ENCODE data around the gene KCNN3.

The KCNN3 gene

GRCh38 chr1:154842635-154843034, 27.4 kb downstream of the KCNN3 start:
- no peak for DNase-seq (ENCODE audit: low read depth, low spot score)

GRCh38 chr1:154841384-154841783, 28.7 kb downstream of the KCNN3 start:
- no peak for DNase-seq (ENCODE audit: low read depth, low spot score)

GRCh38 chr1:154840269-154841176, 29.6 kb downstream of the KCNN3 start:
- no peak for DNase-seq (ENCODE audit: low read depth, low spot score)

DNA sequence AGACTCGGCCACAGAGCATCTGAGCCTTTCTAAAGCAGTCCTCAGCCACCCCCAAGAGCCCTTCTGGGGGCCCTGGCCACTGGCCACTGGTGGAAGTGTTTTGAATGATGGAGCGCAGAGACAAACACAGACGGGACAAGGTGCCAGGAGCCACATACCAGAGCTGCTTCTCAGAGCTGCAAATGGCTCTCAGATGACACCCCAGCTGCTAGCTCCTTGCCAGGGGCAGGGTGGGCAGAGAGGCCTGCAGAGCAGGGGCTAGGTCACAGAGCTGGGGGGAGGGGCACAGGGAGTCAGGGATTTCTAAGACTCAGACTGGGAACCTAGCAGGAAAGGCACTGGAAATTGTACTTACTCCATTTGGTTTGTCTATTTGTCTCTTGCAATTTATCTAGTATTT, 30.4 kb downstream of the KCNN3 start:
- DNase-seq (ENCODE audit: low read depth, low spot score), result no peak

DNA sequence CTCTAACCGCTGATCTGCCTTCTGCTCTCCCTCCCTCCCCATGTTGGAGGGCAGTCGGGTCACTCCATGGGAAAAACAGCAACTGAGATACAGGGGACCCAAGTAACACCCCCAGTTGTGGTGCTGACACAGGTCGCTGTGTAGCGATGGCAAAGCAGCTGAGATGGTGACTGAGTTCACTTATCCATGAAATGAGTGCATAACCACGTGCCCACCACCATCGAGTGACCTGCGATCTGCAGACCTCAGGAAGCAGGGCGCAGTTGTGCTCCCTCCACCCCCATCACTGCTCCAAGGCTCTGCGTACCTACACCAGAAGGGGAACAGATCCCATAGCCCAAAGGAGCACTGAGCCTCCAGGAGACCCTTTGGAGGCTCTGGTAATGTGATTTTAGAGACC, 31.1 kb downstream of the KCNN3 start:
- no peak for DNase-seq (ENCODE audit: low read depth, low spot score)

- no peak for DNase-seq (ENCODE audit: low read depth, low spot score)
Measured at GRCh38 chr1:154838461-154838860, 31.6 kb downstream of the KCNN3 start.

- no peak for DNase-seq (ENCODE audit: low read depth, low spot score)
Measured at GRCh38 chr1:154837672-154838171, 32.4 kb downstream of the KCNN3 start.

GRCh38 chr1:154837034-154837671, 32.9 kb downstream of the KCNN3 start:
- DNase-seq (ENCODE audit: low read depth, low spot score), result no peak

DNA sequence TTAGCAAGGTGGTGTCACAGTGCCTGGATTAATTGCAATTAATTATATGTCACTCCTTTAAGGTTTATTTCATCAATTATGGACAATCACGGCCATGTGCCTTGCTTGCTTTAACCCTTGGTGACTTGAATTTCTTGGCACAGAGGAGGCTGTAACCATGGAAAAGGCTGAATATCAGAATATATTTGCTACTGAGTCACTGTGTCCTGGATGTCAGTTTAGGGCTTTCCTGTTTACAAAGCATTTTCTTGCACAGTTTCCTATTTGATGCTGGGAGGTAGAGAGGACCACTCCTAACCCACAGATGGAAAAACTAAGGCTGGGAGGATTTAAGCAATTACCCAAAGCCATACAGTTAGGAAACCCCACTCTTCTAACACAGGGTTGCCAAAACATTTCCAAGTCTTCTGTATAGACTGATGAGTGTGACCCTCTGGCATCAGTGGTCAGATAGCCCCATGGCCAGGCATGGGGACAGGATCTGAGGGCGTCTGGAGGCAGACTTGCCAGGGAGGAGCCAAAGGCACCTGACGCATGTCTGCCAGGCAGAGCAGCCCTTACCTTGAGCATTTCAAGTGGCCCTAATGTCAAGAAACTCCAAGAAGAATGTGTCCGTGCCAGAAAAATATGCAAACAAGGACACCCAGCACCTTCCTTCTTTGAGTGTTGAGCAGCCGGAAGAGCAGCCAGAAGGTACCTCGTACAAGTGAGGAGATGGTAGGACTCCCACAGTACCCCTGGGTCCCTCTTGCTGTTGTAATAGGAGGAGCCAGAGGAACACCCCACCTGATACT, 34.4 kb downstream of the KCNN3 start:
- no peak for DNase-seq (ENCODE audit: low read depth, low spot score)

DNA sequence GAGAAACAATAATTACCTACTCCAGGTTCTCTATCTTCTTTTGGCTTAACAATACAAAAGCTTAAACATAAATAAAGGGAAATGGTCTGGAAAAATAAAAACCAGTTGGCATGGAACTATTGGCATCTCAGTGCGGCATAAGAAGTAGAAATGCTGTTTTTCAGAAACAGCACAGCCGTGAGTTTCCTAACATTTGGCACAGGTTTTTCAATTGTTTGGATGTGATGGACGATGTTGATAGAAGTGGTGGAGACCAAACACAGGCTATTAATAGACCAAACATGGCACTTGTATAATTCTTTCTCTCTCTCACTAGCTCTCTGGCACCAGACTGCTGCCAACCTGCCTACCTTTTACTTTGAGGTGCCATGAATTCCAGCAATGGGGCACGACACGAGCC, 36.2 kb downstream of the KCNN3 start:
- no peak for DNase-seq (ENCODE audit: low read depth, low spot score)

GRCh38 chr1:154833209-154833608, 36.9 kb downstream of the KCNN3 start:
- DNase-seq (ENCODE audit: low read depth, low spot score), result no peak

- no peak for DNase-seq (ENCODE audit: low read depth, low spot score)
Measured at GRCh38 chr1:154832384-154832783, 37.7 kb downstream of the KCNN3 start.

DNA sequence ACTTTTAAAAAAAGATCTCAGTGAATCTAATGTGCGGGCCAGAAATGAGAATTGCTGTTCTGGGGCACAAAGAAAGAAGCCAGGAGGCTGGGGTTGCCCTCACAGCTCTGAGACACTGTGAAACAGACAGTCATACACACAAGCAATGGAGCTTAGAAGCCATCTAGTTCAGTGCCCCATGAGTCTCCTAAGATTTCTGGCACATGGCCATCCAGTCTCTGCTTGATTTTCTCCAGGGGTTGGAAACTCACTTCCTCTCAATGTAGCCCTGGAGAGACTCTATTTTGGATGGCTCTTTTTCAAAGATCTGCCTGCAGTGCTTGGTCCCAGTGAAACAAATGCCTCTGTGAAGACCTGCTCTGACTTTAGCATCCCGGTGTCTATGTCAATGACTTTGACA, 38.6 kb downstream of the KCNN3 start:
- no peak for DNase-seq (ENCODE audit: low read depth, low spot score)

- DNase-seq (ENCODE audit: low read depth, low spot score), result no peak
Measured at GRCh38 chr1:154829062-154829461, 41.0 kb downstream of the KCNN3 start.

GRCh38 chr1:154824179-154825000, 45.7 kb downstream of the KCNN3 start:
- no peak for DNase-seq (ENCODE audit: low read depth, low spot score)

- no peak for DNase-seq (ENCODE audit: low read depth, low spot score)
Measured at GRCh38 chr1:154822717-154823116, 47.4 kb downstream of the KCNN3 start.

DNA sequence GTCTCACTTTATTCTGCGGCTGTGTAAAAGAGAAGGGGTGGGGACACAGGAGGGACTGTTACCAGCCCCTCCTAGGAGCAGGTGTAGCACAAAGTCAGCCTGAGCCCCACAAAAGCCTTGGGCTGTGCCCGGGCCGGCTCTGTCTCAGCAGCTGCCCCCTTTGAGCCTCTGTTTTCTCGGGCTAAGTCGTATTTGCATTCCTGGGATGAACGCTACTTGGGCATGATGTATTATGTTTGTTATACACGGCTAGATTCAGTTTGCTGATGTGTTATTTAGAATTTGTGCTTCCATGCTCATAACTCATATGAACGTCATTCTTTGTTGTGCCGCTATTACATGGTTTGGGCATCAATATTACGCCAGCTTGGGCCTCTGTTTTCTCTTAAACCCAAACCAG, 47.8 kb downstream of the KCNN3 start:
- no peak for DNase-seq (ENCODE audit: low read depth, low spot score)

DNA sequence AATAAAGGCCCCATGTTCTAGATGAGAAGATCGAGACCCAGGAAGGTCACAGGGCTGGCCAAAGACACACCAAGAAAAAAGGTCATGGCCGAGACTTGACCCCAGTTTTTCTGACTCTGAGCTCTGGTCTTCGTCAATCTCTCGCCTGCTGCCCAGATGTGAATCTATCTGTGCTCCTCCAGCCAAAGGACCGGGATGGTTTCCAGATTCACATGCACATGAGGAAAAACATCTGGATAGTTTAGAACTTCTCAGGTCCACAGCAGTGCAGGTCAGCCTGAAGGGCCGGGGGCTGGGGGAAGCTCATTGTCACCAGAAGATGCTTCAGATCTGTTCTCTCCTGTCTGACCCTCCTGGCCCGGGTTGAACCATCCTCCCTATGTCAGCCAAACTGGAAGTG, 49.0 kb downstream of the KCNN3 start:
- DNase-seq (ENCODE audit: low read depth, low spot score), result no peak

DNA sequence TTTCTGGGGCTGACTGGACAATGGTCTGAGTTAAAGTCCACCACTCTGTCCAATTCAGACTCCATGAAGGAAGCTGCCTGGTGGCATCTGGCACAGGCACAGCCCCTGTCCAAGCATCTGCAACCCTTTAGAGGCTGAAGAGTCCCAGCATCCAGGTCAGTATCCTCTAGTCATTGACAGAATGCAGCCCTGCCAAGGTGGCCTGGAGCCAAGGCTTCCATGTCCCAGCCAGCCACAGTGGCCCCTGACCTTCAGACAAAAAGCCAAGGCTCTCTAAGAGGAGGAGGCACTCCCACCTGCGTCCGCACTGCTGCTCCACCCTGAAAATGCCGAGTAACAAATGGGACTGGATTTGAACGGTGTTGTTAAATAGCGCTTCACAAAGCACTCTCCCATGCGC, 49.4 kb downstream of the KCNN3 start:
- DNase-seq (ENCODE audit: low read depth, low spot score), result no peak

- peak; percentile 30 for DNase-seq (ENCODE audit: low read depth, low spot score)
Measured at GRCh38 chr1:154819628-154820590, 50.2 kb downstream of the KCNN3 start.
